Stimulated activated CD4-positive, alpha-beta T cell treated with anti-CD3 and anti-CD28 coated beads, Interleukin-15, amount 100 ng/mL, for 1 hour (primary cell): ENCODE results near the gene HOXD10.

ENCODE experiments used
- DNase-seq, 2 donors: peaks; one replicate each; pipeline ENCODE4 v3.0.0-alpha.2; 2020; ENCODE audit warnings: low read depth in 1 of 2, low spot score in 1 of 2

The HOXD10 gene

DNA sequence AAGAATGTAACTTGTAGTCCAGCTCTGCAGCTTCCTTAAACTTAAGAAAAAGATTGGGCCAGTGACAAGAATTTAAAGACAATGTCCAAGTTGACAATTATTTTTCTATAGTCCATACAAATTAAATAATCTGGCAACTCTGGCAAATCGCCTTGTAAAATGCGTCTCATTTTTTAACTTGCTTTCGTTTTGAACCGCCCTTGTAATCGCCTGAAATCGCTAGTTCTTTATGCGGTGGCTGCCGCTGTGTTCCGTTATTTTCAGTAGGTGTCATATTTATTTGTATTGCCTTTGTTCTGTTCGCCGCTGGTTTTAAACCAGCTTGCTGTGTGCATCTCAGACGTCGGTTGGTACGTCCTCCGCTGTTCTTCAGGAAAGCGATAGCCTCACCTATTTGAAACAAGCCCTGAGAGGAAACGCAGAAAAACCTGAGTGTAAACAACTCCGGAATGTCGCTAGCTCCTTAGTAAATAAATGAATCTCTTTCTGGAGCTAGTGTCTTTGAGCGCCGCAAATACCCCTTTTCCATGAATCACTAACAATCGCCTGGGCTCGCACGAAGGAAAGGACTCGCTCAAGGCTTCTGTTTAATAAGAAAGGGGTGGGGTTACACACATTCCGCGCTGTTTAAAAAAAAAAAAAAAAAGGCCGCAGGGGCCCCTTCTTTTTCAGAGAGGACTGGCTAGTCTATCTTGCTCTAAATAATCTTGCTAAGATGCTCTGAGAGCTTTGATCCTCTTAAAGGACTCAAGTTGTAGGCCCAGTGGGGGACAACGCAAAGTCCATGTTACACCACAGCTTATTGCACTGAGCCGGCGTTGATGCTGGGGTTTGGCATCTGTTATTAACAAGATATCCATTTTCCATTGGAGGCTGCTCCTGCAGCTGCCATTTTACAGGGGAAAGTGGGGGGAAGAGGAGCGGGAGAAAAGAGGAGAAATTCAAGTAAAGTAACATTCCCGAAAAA is 15.9 kb downstream of the HOXD10 start:
- no peak for DNase-seq

DNA sequence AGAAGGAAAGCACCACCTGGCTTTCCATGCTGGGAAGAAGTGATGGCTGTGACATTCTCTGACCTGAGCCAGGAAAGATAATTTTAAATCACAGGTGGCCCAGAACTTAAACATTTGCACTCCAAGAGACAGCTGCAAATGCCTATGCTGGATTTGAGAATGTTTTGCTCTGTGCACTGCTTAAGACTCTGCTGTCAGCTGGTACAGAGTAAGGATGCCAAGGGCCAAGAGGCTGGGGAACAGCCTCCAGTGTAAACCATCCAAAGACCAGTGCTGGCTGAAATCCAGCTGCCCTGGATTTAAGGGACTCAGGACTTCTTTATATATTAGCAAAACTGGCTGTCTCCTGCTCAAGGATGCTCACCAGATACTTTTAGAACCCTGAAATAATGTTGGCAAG is 16.8 kb downstream of the HOXD10 start:
- no peak for DNase-seq

GRCh38 chr2:176134035-176134434 is 17.5 kb downstream of the HOXD10 start:
- DNase-seq = no peak

DNA sequence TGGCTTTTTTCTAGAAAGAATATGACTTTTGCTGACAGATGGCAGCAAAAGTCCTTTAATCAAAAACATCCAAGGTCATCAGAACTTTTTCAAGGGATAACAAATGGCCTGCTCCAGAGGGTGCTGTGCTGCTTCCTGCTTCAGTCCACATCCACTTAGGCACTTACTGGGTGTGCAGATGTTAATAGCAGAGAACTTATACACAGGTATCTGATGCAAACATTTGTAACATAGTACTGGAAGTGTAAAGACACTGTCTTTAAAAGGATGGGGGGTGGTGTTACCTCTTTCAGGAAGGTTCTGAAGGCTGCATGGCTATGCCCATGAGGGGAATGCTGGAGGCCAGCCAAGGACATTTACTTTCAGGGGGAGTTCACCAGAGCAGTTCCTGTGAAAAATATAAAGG is 18.5 kb downstream of the HOXD10 start:
- DNase-seq = no peak

DNA sequence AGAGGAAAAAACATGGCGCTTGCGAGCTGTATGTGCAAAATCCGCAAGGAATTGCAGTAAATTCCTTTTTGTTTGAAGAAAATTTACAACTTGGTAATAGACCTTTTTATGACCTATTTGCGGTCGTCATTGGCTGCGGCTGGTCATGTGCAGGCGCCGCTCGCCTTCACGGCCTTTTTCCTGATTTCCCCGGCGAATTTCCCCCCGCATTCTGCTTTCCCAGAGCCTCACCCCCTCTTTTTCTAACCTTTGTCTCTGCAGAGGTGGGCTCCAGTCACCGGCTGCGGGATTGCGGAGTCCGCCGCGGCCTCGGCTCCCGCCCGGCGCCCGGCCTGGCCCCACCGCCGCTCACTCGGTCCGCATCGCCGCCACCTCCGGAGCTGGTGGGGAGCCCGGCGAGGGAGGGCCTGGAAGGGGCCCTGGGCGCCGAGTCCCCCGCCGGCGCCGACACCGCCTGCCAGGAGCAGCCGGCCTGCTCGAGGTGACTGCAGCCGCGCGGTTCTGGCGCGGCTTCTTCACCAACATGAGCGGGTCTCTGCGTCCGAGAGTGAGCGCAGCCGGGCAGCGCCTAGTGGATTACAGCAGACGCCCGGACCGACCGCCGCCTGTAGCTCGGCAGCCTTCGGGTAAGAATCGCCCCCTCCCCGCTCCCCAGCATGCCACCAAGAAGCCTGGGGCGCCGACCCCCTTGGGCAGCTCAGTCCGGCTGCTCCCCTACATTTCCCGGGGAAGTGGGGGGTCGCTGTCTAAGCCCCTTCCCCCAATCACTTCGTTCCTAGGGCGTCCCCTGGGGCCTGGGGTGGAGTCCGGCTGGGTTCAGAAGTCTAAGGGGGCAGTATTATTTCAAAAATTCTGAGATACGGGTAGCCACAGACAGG is 20.0 kb downstream of the HOXD10 start:
- no peak for DNase-seq

DNA sequence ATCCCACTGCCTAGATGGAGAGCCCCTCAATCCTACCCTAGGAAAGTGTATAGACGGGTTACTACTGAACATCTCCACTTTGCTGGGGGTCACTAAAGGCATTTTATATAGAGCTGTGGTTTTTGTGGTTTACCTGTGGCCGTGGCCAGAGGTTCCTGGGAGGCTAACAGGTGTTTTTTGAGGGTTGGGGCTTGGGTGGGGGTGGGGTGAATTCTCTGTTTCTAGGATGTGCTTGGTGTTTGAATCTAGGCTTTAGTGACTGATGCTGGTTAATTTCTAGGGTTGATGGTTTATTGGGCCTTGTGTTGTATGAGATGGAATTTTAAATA is 20.6 kb downstream of the HOXD10 start:
- DNase-seq = no peak

DNA sequence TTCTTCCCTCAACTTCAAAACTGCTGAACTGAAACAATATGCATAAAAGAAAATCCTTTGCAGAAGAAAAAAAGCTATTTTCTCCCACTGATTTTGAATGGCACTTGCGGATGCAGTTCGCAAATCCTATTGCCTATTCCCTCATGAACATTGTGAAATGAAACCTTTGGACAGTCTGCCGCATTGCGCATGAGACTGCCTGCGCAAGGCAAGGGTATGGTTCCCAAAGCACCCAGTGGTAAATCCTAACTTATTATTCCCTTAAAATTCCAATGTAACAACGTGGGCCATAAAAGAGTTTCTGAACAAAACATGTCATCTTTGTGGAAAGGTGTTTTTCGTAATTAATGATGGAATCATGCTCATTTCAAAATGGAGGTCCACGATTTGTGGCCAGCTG is 21.3 kb downstream of the HOXD10 start:
- DNase-seq = no peak

- DNase-seq = no peak
Measured at GRCh38 chr2:176138526-176138922, 21.9 kb downstream of the HOXD10 start.

DNA sequence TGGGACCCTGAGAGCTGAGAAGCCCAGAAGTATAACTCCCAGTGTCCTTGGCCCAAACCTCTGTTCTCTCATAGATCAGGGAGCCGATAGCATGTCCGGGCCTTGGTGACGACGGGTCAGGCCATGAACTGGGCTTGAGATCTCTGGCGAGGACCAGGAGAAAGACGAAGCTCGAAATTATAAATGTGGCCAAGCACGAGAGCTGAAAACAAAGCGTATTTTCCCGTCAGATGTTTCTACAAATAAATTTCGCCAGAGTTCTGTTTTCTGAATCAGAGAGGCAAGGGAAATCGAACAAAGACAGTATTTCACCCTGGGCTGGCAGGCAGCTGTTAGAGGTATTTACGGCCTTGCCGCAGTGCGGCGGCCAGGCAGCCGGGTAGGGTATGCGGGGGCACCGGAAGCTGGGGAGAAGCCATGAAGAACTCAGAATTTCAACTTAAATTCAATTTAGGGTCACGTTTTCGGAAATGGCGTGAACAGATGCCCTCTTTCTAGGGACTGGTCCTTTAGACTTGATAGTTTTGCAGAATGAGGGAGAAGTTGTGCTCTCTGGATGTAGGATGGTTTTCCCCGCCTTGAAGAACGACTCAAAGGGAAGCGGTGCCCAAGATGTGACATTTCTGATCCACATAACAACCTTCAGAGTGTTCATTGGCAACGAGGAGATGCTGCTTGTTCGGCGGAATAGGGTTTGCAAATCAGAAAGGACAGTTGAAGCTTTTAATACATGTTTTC is 22.5 kb downstream of the HOXD10 start:
- DNase-seq = no peak

DNA sequence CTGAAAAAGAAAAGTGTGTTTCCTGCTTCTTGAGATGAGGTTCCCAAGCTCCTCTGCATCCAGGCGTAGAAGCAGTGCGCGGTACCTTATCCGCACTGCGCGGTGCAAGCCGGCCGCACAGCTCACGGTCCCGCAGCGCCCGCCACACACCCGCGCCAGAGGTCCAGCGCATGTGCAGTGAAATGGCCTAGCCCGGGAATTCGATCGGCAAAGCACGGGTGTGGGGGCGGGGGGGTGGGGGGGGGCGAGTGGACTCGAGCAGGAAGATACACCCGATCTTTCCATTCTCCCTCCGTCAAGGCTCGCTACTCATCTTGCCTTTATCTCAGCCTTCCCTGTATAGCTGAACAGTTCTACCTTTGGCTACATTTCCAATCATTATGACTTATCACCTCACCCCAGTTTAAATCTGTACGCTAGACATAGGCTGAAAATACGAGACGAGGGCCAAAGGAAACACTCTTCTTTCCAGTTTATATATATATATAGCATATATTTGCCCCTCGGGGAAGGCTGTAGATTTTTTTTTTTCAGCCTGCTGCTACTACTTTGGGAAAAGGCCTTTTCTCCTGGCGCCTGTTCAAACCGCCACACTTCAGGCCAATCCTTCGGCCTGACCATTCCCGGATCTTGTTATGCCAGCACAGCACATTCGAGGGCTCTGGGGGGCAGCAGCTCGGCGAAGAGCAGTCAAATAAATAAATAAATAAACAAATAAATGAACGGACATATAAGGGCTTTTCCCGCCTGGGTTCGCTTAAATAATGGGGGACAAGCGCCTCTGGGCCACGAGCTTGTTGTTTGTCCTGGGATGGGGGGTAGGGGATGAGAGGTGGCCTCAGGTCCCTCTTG is 23.3 kb downstream of the HOXD10 start:
- DNase-seq = no peak

- peak in 1 of 2 donors; percentile 48 for DNase-seq
Measured at GRCh38 chr2:176140513-176141317, 24.1 kb downstream of the HOXD10 start.

DNA sequence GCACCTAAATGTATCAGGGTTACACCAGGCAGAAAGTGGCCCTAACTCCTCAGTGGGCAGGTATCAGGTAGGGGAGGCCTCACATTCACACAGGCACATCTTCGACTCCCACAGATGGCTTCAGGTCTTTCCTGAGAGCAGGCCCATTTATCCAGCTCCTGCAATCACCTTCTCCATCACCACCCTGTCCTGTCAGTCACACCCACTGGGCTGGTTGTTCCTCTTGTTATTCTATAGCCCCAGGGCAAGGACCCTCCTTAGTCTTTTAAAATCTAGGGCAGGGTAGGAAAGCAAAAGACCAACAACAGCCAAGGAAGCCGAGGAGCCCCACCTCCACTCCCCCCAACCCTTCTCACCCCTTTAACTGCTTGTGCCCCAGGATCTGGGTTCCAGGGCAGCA is 25.7 kb downstream of the HOXD10 start:
- DNase-seq = no peak

DNA sequence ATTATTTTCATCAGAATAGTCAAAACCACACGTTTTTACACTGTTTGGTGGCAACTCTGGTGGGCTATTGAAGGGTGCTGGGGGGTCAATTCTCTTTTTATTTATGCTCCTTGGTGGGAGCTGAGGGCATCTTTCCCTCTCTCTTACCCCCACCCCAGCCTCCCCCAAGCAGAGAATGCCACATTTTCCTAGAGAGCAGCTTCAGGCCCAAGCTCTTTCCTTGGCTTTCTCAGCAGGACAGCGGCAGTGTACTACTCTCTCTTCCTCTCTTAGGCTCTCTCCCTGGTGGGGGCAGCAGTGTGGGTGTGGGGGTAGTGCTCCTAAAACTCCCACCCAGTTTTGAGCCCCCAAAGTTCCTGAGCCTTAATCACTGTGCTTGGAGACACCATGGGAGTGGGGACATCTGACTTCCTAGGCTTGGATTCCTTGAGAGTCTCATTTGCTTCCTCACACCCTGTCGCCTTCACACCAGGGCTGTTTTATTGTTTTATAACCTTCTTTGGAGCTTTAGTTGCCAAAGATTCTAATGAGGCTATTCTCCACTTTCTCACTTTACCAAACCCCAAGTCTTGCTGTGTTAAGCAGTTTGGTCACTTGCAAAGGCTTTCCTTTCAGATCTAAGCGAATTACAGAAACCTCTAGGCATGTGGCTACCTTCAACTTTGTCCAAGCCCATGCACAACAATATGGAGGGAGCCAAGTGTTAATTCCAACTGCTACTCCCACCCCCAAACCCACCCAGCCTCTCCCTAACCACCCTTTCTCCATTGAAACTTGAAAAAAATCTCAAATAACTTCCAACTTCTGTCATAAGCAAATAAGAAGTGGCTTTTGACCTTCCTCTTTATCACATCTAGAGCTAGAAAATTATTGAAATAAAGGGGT is 28.7 kb downstream of the HOXD10 start:
- no peak for DNase-seq

DNA sequence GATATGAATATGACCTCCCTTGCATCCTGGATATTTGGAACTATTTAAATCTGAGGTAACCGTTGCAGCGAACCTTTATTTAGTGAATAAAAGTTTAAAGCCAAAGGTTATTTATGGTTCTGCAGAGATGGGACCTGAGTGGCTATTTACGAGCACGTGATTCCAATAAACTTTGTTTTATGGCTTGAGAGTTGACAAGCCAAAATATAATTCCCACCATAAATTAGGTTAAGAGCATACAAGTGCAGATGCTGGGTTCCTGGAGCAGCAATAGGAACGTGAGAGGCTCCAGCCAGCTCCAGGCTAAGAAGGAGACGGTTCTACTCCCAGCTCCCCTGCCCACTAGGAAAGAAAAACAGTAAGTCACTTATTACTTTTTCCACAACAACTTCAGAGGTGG is 29.5 kb downstream of the HOXD10 start:
- no peak for DNase-seq

- no peak for DNase-seq
Measured at GRCh38 chr2:176146645-176147044, 30.1 kb downstream of the HOXD10 start.

- DNase-seq = no peak
Measured at GRCh38 chr2:176147210-176147799, 30.7 kb downstream of the HOXD10 start.

DNA sequence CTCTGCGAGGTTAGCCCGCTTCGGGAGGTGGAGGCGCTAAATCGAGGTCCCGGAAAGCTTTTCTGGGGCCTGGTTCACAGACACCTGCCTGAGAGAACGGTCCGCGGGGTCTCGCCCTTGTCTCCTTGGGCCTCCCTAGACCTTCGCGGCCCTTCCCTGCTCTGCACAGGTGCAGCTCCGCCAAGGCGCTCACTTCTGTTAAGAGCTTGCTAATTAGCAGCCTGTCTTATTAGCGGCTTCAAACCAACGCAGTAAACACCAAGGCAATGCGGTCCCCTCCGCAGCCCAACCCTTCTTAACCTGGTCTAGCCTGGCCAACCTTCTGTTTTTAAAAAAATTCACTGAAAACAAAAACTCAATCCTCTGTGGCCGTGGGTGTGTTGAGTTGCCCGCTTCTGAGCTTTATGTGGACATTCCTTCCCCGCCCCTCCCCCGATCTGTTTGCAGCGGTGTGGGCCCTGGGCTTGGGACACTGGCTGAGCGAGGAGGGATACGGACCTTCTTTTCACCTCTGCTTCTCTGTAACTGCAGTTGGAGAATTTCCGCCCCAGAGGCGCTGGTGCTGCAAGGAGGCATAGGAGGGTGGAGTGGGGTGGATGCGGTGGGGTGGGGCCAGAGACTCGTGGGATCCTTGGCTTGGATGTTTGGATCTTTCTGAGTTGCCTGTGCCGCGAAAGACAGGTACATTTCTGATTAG is 31.4 kb downstream of the HOXD10 start:
- no peak for DNase-seq
